HepG2 (cell line): ENCODE data around the gene NSUN2.

Experiments
- SMARCC2 ChIP-seq: fragments of 450-650 bp; IDR thresholded peaks from 2 replicates; pipeline ENCODE4 v1.6.1; 2017; ENCODE audit warnings: antibody characterized with exemption, mild to moderate bottlenecking
- XRCC5 ChIP-seq: fragments of 200-400 bp; formaldehyde crosslinking; optimal IDR thresholded peaks from 2 replicates; pipeline ENCODE3; 2017; ENCODE audit warnings: mild to moderate bottlenecking, low read length
- ZNF432 ChIP-seq: sonication (generic); formaldehyde crosslinking; IDR thresholded peaks from 2 replicates; pipeline ENCODE4 v1.5.0; 2020; ENCODE audit warnings: missing genetic modification reagents, mild to moderate bottlenecking, borderline replicate concordance
- ZNF605 ChIP-seq: sonication (generic); formaldehyde crosslinking; IDR thresholded peaks from 2 replicates; pipeline ENCODE4 v1.8.0; 2022; ENCODE audit warnings: mild to moderate bottlenecking, missing genetic modification reagents

DNA sequence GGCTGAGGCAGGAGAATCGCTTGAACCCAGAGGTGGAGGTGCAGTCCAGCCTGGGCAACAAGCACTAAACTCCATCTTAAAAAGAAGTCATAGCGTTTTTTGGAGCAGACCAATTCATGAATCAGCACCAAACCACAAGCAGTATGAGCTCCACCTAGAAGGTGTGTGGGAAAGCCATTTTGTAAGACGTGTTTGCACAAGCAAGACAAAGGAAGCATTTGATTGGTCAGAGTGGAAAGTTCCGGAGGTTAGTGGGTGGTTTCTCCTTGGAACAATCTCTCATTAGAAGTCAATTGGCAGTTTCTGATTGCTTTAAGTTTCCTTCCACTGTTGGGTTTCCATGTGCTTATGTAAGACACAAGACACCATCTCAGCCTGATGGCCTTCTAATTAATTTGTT is 5.4 kb upstream of the NSUN2 start:
- no peak for TF ChIP-seq ZNF432 (CRISPR knock-in tag)
- TF ChIP-seq SMARCC2: no peak
- TF ChIP-seq ZNF605: no peak
- no peak for TF ChIP-seq XRCC5
